Adipocyte (in vitro differentiated cells): ENCODE data around the gene ISLR2.
A peak's percentile ranks its signal among the peaks of the same experiment; 100 is the strongest.
"Not testable (repeated sequence)": the region's sequence is repeated elsewhere in the genome, so short reads cannot be mapped to it uniquely, and the experiment has no call there.

Source experiments
- DNase-seq: peaks from one replicate; pipeline ENCODE4 v3.0.0-alpha.2; 2015; ENCODE audit warnings: low read depth
- H3K27me3 ChIP-seq: replicated peaks from 2 replicates; pipeline ENCODE4 v1.7.0; 2013; ENCODE audit warnings: mild to moderate bottlenecking, low read length, moderate library complexity; ENCODE audit not compliant: control insufficient read depth, insufficient read depth
- H3K36me3 ChIP-seq: 2 replicates; pipeline ENCODE4 v1.7.0; 2013; ENCODE audit warnings: low read length, mild to moderate bottlenecking, moderate library complexity; ENCODE audit not compliant: control insufficient read depth, insufficient read depth, severe bottlenecking
- H3K4me1 ChIP-seq: 2 replicates; pipeline ENCODE4 v1.7.0; 2013; ENCODE audit warnings: mild to moderate bottlenecking, low read length, moderate library complexity; ENCODE audit not compliant: control insufficient read depth, insufficient read depth
- H3K4me3 ChIP-seq: 2 replicates; pipeline ENCODE4 v1.7.0; 2013; ENCODE audit warnings: mild to moderate bottlenecking, low read length, moderate library complexity
- H3K9ac ChIP-seq: 2 replicates; pipeline ENCODE4 v1.7.0; 2013; ENCODE audit warnings: mild to moderate bottlenecking, low read length, moderate library complexity
- H3K9me3 ChIP-seq: 2 replicates; pipeline ENCODE4 v1.7.0; 2013; ENCODE audit warnings: mild to moderate bottlenecking, low read length, moderate library complexity; ENCODE audit not compliant: control insufficient read depth

Gene ISLR2, protein sequence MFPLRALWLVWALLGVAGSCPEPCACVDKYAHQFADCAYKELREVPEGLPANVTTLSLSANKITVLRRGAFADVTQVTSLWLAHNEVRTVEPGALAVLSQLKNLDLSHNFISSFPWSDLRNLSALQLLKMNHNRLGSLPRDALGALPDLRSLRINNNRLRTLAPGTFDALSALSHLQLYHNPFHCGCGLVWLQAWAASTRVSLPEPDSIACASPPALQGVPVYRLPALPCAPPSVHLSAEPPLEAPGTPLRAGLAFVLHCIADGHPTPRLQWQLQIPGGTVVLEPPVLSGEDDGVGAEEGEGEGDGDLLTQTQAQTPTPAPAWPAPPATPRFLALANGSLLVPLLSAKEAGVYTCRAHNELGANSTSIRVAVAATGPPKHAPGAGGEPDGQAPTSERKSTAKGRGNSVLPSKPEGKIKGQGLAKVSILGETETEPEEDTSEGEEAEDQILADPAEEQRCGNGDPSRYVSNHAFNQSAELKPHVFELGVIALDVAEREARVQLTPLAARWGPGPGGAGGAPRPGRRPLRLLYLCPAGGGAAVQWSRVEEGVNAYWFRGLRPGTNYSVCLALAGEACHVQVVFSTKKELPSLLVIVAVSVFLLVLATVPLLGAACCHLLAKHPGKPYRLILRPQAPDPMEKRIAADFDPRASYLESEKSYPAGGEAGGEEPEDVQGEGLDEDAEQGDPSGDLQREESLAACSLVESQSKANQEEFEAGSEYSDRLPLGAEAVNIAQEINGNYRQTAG

DNA sequence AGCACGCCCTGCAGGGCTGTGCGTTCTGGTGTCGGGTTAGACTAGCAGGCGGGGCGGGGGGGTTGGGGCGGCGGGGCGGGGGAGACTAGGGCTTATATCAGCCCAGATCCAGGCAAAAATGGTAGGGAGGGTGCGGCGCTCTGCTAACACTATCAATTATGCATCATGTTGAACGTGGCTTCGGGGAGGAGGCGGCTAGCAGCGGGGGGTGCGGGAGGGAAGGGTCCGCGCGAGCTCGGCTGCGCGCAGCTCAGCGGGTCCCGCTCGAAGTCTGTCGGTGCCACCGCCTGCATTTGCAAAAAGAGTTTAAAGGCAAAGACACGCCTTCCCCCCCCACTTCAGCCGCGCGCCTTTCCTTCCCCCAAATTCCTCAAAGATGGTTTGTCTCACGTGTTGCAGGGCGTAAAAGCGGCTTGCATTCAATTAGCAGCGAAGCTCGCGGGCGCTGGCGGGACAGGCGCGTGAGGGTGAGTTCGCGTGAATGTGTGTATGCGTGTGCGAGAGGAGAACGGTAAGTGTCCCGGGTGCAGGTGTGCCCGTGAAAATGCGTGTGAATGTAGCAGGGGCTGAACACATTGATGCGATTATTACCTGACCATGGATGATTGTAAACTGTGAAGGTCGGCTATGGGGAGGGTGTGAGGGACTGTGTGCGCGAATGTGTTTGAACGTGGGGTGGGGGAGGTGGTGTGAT, at the start of gene ISLR2:
ISLR2 (plus strand) TSS at position 432 of the 694 bp plus-strand sequence. CDS start 2,169 bp downstream, outside the sequence.
- Histone ChIP-seq H3K9me3 (no peaks in the 10 kb centered on the region), H3K36me3 (no peaks in the 10 kb centered on the region), H3K4me1 (peaks cover 16% of the 10 kb centered on the region), H3K27me3 (peaks cover 40% of the 10 kb centered on the region), H3K9ac (no peak within 1 kb of the TSS), H3K4me3 (peak within 1 kb of the TSS; percentile 50)
- peak; percentile 71 for DNase-seq

DNA sequence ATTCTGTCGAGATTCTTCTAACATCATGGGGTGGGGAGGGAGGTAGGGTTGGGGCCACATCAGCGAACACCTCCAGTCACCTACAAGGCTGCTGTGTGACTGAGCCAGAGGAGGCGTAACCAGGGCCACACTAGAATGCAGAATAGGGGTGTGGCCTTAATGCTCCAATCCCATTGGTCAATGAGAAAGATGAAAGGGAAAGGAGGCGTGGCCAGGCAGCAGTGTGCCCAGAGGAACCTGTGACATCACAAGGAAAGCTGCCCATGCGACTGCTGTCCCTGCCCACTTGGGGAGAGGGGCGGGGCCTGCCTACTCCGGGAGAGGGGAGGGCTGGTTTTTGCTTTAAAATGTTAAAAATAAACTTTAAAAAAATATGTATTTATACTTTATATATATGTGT, 47.9 kb upstream of the ISLR2 start, which contains the start of gene GOLGA6A:
GOLGA6A (minus strand) TSS at position 101 of the 400 bp plus-strand sequence; CDS start at position 60, 41 bp downstream.
- H3K4me3 ChIP-seq, DNase-seq, H3K4me1 ChIP-seq, H3K36me3 ChIP-seq, H3K27me3 ChIP-seq, H3K9ac ChIP-seq, H3K9me3 ChIP-seq: not testable (repeated sequence)

DNA sequence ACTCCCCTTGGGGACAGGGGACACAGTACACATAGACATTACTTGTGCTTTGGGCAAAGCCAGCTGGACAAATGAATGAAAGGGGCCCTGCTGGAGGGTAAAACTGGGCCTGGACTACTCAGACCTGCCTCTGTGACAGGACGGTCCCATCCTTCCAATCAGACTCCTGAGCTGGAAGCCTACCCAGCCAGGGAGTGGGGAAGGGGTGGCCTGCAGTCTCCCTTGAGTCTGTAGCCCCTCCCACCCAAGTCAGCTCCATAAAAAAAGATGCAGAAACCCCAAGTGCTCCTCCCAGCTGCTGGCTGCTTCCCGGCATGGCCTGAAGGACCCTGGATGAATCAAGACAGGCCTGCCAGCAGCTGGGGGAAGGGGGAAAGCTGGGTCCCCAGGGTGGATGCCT, 35.8 kb upstream of the ISLR2 start:
- not testable (repeated sequence) for H3K4me1 ChIP-seq, H3K9me3 ChIP-seq, H3K36me3 ChIP-seq, H3K9ac ChIP-seq, DNase-seq, H3K27me3 ChIP-seq, H3K4me3 ChIP-seq

DNA sequence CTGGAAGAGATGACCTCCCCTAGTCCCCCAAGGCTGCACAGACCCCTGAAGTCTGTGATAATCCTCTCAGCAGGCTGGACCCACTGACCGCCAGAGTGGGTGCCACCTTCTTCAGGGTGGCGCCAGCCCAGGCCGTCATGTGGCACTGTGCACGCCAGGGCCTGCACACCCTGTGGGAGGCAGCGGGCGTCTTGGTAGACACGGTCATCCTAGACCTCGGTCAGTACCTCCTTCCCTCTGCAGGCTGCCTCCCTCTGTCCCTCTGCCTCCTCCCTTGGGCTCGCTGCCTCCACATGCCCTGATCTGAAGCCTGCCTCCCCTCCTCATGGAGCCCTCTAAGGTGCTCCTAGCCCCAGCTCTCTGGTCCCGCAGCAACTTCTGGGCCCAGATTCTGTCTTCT, 34.8 kb upstream of the ISLR2 start:
- not testable (repeated sequence) for H3K4me1 ChIP-seq, H3K27me3 ChIP-seq, DNase-seq, H3K4me3 ChIP-seq, H3K9me3 ChIP-seq, H3K9ac ChIP-seq, H3K36me3 ChIP-seq

DNA sequence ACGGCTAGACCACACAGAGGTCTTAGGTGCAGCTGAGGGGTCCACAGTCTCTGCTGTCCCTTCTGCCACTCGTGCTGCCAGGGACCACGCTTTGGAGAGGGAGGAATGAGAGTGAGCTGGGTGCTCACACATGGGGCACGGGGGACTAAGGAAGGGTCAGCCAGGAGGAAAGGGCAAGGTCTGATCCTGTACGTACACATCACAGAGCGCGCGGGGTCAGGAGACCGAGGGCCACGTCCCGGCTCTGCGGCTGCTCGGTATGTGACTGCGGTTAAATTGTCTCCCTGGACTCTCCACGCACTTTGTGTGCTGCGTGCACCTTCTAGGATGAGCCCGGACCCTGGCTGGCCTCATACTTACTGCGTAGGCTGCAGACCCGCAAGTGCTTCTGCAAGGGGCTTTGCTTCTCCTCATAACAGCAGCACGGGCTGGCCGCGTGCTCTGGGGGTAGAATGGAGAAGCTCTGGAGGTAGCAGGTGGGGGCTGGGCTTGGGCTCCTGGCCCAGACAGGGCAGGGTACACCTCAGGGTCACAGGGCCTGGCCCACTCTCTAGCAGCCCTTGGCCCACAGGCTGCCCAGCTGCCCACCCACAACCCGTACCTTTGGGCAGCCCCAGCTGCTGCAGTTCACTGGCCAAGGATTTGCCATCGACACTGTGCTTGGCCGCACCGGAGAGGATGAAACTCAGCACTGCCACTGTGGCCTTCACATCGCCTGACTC, 33.5 kb upstream of the ISLR2 start:
- not testable (repeated sequence) for H3K9ac ChIP-seq, DNase-seq, H3K36me3 ChIP-seq

DNA sequence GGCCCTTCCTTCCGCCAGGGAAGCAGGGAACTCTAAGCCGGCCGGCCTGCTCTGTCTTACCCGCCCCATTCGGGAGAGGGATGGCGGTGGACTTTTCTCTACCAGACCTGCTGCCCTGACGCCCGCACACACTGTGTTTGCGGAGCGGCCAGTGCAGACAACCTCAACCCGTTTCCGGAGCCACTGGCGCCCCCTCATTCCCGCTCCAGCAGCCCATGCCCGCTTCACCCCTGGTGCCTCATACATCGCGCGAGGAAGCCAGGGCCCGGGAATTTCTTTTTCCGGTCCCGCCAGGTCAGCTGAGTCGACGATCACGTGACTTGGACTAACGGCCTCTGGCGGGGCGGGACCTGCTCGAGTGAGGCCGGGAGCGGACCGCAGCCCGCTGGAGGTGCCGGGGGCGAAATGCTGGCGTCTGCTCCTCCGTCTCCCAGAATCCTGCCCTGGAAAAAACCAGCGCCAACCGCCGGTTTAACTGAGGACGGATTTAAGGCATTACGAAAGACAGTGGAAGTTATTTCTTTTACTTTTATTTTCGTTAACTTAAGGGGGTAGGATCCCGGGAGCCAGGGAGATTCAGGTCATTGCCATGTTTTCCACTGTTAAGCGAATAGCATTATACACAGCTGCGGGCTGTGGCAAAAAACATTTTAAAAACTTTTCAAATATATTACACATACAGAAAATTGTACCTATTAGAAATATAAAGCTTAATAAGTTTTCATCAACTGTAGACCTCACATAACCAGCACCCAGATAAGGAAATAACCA, 30.2 kb upstream of the ISLR2 start:
- H3K36me3 ChIP-seq, H3K9me3 ChIP-seq, H3K27me3 ChIP-seq, H3K4me1 ChIP-seq: not testable (repeated sequence)
- peak; percentile 96 for DNase-seq
- Histone ChIP-seq H3K9ac (peak overlapping the region; percentile 75), H3K4me3 (peak overlapping the region; percentile 74)

More for the DNA sequence above, 33.5 kb upstream of the ISLR2 start:
- not testable (repeated sequence) for H3K4me3 ChIP-seq, H3K27me3 ChIP-seq, H3K4me1 ChIP-seq, H3K9me3 ChIP-seq

DNA sequence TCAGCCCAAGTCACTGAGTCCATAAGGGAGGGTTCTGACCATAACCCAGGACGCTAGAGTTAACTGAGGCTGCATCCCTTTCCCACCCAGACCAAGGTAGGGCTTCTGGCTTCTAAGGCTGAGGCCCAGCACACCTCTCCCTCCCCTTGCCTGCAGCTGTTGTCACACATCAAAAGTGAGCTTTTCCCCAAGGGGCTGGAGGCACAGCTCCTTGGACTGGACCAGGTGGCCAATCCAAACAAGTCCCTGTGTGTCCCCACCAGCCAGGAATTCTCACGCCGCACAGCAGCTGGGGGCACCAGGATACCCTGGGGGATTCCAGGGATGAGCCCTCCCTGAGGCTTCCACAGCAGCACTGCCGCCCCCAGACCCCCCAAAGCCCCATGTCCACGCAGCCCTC, 22.3 kb upstream of the ISLR2 start:
- no peak for DNase-seq
- Histone ChIP-seq H3K27me3 (peaks cover 12% of the 10 kb centered on the region), H3K9me3 (no peaks in the 10 kb centered on the region), H3K36me3 (no peaks in the 10 kb centered on the region), H3K9ac (no peak overlapping the region), H3K4me1 (no peaks in the 10 kb centered on the region), H3K4me3 (no peak overlapping the region)

DNA sequence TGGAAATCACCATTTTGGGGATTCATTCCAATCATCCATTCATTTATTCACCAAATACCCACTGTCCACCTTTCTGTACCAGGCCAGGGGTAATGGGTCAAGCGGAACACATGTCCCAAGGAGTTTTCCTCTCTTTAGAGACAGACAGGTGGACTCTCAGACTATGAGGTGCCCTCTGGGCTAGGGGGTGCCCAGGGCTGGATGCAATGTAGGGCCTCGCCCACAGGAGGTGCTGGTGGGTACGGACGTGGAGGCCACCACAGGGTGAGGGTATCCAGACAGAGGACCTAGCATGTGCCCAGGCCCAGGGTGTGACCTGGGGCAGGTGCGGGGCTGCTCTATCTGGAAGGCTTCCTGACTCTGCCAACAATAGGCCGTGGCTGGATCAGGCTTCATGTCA, 21.8 kb upstream of the ISLR2 start:
- H3K4me1 ChIP-seq, H3K4me3 ChIP-seq, H3K36me3 ChIP-seq, DNase-seq, H3K9ac ChIP-seq, H3K9me3 ChIP-seq: not testable (repeated sequence)
- peaks cover 12% of the 10 kb centered on the region for H3K27me3 ChIP-seq

DNA sequence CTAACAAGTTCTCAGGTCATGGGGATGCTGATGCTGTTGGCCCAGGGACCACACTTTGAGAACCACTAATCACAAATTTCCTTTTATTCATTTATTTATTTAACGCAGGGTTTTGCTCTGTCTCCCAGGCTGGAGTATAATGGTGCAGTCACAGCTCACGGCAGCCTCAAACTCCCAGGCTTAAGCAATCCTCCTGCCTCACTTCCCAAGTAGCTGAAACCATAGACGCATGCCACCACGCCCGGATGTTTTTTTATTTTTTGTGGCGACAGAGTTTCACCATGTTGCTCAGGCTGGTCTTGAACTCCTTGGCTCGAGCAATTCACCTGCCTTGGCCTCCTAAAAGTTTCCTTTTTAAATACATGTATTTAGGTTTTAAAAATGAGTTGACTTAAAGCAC, 20.7 kb upstream of the ISLR2 start:
- H3K9ac ChIP-seq = no peak overlapping the region

DNA sequence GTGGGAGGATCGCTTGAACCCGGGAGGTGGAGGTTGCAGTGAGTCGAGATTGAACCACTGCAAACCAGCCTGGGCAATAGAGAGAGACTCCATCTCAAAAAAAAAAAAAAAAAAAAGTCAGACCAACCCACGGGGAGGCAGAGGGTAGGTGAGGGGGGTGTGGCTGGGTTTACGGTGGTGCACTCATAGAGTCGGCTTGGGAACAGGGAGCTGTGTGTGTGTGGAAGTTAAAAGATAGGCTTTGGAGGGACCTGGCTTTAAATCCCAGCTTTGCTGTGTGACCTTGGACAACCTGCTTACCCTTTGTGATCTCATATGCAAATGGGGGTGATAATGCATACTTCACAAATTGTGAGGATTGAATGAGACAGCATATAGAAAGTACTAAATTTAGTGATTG, 10.0 kb upstream of the ISLR2 start:
- no peaks in the 10 kb centered on the region for H3K4me1 ChIP-seq
- no peak overlapping the region for H3K9ac ChIP-seq
- no peak for DNase-seq
- H3K4me3 ChIP-seq = no peak overlapping the region
- no peaks in the 10 kb centered on the region for H3K36me3 ChIP-seq
- peaks cover 57% of the 10 kb centered on the region for H3K27me3 ChIP-seq
- H3K9me3 ChIP-seq = no peaks in the 10 kb centered on the region

More for the DNA sequence above, 20.7 kb upstream of the ISLR2 start:
- H3K27me3 ChIP-seq = peaks cover 12% of the 10 kb centered on the region
- H3K4me3 ChIP-seq = no peak overlapping the region
- H3K36me3 ChIP-seq = no peaks in the 10 kb centered on the region
- no peak for DNase-seq
- no peaks in the 10 kb centered on the region for H3K9me3 ChIP-seq
- no peaks in the 10 kb centered on the region for H3K4me1 ChIP-seq
